ENCODE measurements around the gene EPYC. TPM values are rescaled to one million over a fixed set of nuclear protein-coding genes. Genes with fewer than 3 reads are reported as not detected.
A peak's percentile ranks its signal among the peaks of the same experiment; 100 is the strongest.

Gene EPYC
- total and polyA plus RNA-seq, 2 of the 4 experiments (the other 2 are of a cell fraction): not detected

DNA sequence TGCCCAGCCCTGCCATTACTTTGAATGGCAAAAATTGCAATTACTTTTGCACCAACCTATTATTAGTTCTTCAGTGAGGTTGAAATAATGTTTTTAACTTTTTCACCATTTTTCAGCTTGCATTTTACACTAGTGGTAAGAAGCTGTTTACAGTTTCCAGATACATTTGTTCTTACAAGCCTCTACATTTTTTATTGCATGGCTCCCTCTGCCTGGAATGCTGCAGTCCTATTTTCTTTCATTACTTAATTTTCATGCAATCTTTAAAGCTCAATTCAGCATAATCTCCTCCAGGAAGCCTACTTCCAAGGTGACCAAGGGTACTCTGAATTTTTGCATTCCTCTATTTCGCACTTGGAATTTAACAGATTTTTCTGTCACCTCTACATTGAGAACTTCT is 83.2 kb downstream of the EPYC start:
- H2BK120ac ChIP-seq (ENCODE audit: low read depth, low read length): peak overlapping the region; percentile 74; the same call in 1 of the 2 replicates
- TF ChIP-seq RFX5 (IDR thresholded peaks at IDR 0.05; ENCODE audit: low read depth, low read length) (no peak), FOS (IDR thresholded peaks at IDR 0.05; ENCODE audit: low read depth, low read length) (no peak), CEBPB (IDR thresholded peaks at IDR 0.05; ENCODE audit: low read depth, low read length) (no peak), RAD21 (IDR thresholded peaks at IDR 0.05; ENCODE audit: low read length) (no peak), MAZ (IDR thresholded peaks at IDR 0.05; ENCODE audit: borderline replicate concordance, low read depth, low read length) (no peak), NFE2L2 (IDR thresholded peaks at IDR 0.05; ENCODE audit: low read depth, low read length) (no peak), SMC3 (IDR thresholded peaks at IDR 0.05; ENCODE audit: low read depth, low read length) (no peak), POLR2A (IDR thresholded peaks at IDR 0.05; ENCODE audit: low read depth, low read length) (no peak), RCOR1 (IDR thresholded peaks at IDR 0.05; ENCODE audit: insufficient replicate concordance, low read length) (no peak), MAFK (IDR thresholded peaks at IDR 0.05; ENCODE audit: low read depth, low read length) (no peak), MXI1 (IDR thresholded peaks at IDR 0.05; ENCODE audit: borderline replicate concordance, low read depth, low read length) (no peak), CHD1 (IDR thresholded peaks at IDR 0.05; ENCODE audit: low read depth, low read length) (no peak), BHLHE40 (IDR thresholded peaks at IDR 0.05; ENCODE audit: low read depth, low read length) (no peak)
- TF ChIP-seq, protein P1, sequence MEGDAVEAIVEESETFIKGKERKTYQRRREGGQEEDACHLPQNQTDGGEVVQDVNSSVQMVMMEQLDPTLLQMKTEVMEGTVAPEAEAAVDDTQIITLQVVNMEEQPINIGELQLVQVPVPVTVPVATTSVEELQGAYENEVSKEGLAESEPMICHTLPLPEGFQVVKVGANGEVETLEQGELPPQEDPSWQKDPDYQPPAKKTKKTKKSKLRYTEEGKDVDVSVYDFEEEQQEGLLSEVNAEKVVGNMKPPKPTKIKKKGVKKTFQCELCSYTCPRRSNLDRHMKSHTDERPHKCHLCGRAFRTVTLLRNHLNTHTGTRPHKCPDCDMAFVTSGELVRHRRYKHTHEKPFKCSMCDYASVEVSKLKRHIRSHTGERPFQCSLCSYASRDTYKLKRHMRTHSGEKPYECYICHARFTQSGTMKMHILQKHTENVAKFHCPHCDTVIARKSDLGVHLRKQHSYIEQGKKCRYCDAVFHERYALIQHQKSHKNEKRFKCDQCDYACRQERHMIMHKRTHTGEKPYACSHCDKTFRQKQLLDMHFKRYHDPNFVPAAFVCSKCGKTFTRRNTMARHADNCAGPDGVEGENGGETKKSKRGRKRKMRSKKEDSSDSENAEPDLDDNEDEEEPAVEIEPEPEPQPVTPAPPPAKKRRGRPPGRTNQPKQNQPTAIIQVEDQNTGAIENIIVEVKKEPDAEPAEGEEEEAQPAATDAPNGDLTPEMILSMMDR (conservative IDR thresholded peaks at IDR 0.05; ENCODE audit: low read depth, low read length): no peak
- TF ChIP-seq, protein P2, sequence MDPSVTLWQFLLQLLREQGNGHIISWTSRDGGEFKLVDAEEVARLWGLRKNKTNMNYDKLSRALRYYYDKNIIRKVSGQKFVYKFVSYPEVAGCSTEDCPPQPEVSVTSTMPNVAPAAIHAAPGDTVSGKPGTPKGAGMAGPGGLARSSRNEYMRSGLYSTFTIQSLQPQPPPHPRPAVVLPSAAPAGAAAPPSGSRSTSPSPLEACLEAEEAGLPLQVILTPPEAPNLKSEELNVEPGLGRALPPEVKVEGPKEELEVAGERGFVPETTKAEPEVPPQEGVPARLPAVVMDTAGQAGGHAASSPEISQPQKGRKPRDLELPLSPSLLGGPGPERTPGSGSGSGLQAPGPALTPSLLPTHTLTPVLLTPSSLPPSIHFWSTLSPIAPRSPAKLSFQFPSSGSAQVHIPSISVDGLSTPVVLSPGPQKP (IDR thresholded peaks at IDR 0.05; ENCODE audit: borderline replicate concordance, low read depth, low read length): no peak
- TF ChIP-seq, protein P3, sequence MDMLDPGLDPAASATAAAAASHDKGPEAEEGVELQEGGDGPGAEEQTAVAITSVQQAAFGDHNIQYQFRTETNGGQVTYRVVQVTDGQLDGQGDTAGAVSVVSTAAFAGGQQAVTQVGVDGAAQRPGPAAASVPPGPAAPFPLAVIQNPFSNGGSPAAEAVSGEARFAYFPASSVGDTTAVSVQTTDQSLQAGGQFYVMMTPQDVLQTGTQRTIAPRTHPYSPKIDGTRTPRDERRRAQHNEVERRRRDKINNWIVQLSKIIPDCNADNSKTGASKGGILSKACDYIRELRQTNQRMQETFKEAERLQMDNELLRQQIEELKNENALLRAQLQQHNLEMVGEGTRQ (IDR thresholded peaks at IDR 0.05; ENCODE audit: low read depth, low read length): no peak
- no peak overlapping the region for H2BK15ac ChIP-seq (ENCODE audit: low read depth, low read length)
- peak overlapping the region; percentile 45; the same call in 1 of the 2 replicates for H3K18ac ChIP-seq (ENCODE audit: low read depth, low read length)
- dilution Hi-C loops (cut with HindIII; ENCODE audit: low sequenced_read_pairs, unreplicated experiment) (no loop called here), in situ Hi-C loops (cut with MboI; ENCODE audit: low sequenced_read_pairs) (no loop called here), intact Hi-C loops (cut with micrococcal nuclease) (no loop called here)
- no peak overlapping the region for H2AK5ac ChIP-seq (ENCODE audit: low read depth, low read length)
- H3K9me3 ChIP-seq (ENCODE audit: control insufficient read depth, insufficient read depth, low read length): no peaks in the 10 kb centered on the region
- peak overlapping the region in 1 of 2 experiments; percentile 30; a peak in 1 of 4 replicates for H4K8ac ChIP-seq (ENCODE audit: low read depth in 2 of 2, low read length in 2 of 2)
- peak overlapping the region; percentile 4; the same call in 1 of the 2 replicates for H3K27ac ChIP-seq (ENCODE audit: insufficient read depth, low read length)
- no peaks in the 10 kb centered on the region for H3K27me3 ChIP-seq (ENCODE audit: control insufficient read depth, insufficient read depth, low read length)
- no peaks in the 10 kb centered on the region for H4K20me1 ChIP-seq (ENCODE audit: insufficient read depth, low read length)
- H2AK9ac ChIP-seq (replicated peaks; ENCODE audit: low read depth, low read length, poor library complexity): no peak overlapping the region
- H3K4me3 ChIP-seq (ENCODE audit: insufficient read depth, low read depth, low read length): no peak overlapping the region
- no peaks in the 10 kb centered on the region for H3K36me3 ChIP-seq (ENCODE audit: control insufficient read depth, insufficient read depth, low read length)
- BruUV-seq (replicated peaks): no TSS peak
- POLR2A ChIA-PET (ENCODE audit: unreplicated experiment): no interaction called here
- DNase-seq (peak; percentile 20), ATAC-seq (ENCODE audit: low read depth) (peak; percentile 59)
- H2BK5ac ChIP-seq (ENCODE audit: low read depth, low read length, poor library complexity, severe bottlenecking): peak overlapping the region; percentile 43
- H2BK20ac ChIP-seq (ENCODE audit: low read depth, low read length): peak overlapping the region; percentile 51; the same call in 1 of the 2 replicates
- H3K14ac ChIP-seq (replicated peaks; ENCODE audit: low read depth, low read length): no peak overlapping the region
- CTCF ChIA-PET: no interaction called here
- H3K79me1 ChIP-seq (ENCODE audit: low read depth in 1 of 2, low read length in 2 of 2): no peaks in the 10 kb centered on the region
- no peak overlapping the region for H2AFZ ChIP-seq (replicated peaks; ENCODE audit: low read length, poor library complexity)
- no peaks in the 10 kb centered on the region for H3K9me1 ChIP-seq (ENCODE audit: insufficient read depth, low read length)
- no CpG with 5 or more reads among the region's 1 CpG for WGBS, 2 experiments (ENCODE audit: extremely low coverage in 2 of 2, insufficient read length in 1 of 2)
- H3K4ac ChIP-seq (ENCODE audit: low read depth, low read length): no peak overlapping the region
- no peak overlapping the region for H4K91ac ChIP-seq (ENCODE audit: insufficient read depth, low read depth, low read length)
- H3K4me2 ChIP-seq (ENCODE audit: low read depth, low read length): peak overlapping the region; percentile 25; the same call in 1 of the 2 replicates
- no peaks in the 10 kb centered on the region; the same call in 1 of the 2 replicates for H3K4me1 ChIP-seq (ENCODE audit: control insufficient read depth, insufficient read depth, low read length)
- H3K23ac ChIP-seq (ENCODE audit: low read depth, low read length): no peak overlapping the region
- H3K9ac ChIP-seq (ENCODE audit: low read depth, low read length): no peak overlapping the region
- no peak overlapping the region; the same call in 1 of the 2 replicates for H3K56ac ChIP-seq (ENCODE audit: extremely low read depth, insufficient read depth, low read length)
- H4K5ac ChIP-seq (ENCODE audit: low read depth, low read length): peak overlapping the region; percentile 43; the same call in 1 of the 2 replicates

All from IMR-90 (cell line).